Motor neuron (in vitro differentiated cells): ENCODE results near the gene BCAS3. TPM values are rescaled to one million over a fixed set of nuclear protein-coding genes. Genes with fewer than 3 reads are reported as not detected.

ENCODE experiments used
- ATAC-seq, 8 experiments: fragments of 200-7000 bp; cut with Tn5 transposase; replicated peaks in 6 of 8; 2 replicates each; pipeline ENCODE4 v1.8.0; 2021; ENCODE audit warnings: mild to moderate bottlenecking in 8 of 8, moderate library complexity in 8 of 8
- H3K27ac ChIP-seq, 2 donors: fragments of 250-450 bp; sonication (Bioruptor Pico); 2 replicates each; pipeline ENCODE4 v1.9.0; 2021; ENCODE audit warnings: antibody characterized with exemption in 2 of 2, mild to moderate bottlenecking in 2 of 2, moderate library complexity in 1 of 2
- H3K4me1 ChIP-seq, 2 donors: fragments of 250-450 bp; sonication (Bioruptor Pico); replicated peaks in 1 of 2; 2 replicates each; pipeline ENCODE4 v1.6.1; 2021; ENCODE audit warnings: antibody characterized with exemption in 2 of 2, mild to moderate bottlenecking in 2 of 2, moderate library complexity in 1 of 2
- H3K4me3 ChIP-seq, 5 donors: fragments of 250-450 bp; sonication (Bioruptor Pico); 2 replicates each; pipeline ENCODE4 v1.9.0; 2021; ENCODE audit warnings: antibody characterized with exemption in 5 of 5, mild to moderate bottlenecking in 5 of 5, moderate library complexity in 4 of 5
- WGBS, 10 experiments: fragments of 450-650 bp; shearing (Covaris generic); methylation state at CpG; one replicate each; pipeline ENCODE4 v1.0.0; 2022; 5-methylcytosine and 5-hydroxymethylcytosine counted together
- in situ Hi-C, 9 experiments: fragments of 400-800 bp; cut with MboI; loops; one replicate each; pipeline ENCODE4 v1.15.0; 2021; ENCODE audit warnings: low sequenced_read_pairs in 9 of 9, low pct_unique_long_range_greater_than_20kb in 2 of 9; ENCODE audit not compliant: unreplicated experiment in 9 of 9
- total RNA-seq, 8 experiments: library from RNA; unstranded; fragments of 300-600 nt; gene quantifications; 2 replicates each; pipeline versions ENCODE4 v1.2.3 to v1.2.4, GENCODE V29; 2022

Gene BCAS3
- total RNA-seq, 8 experiments from 2014 or later, result 18.1 to 45.4 (median 26.8) TPM

DNA sequence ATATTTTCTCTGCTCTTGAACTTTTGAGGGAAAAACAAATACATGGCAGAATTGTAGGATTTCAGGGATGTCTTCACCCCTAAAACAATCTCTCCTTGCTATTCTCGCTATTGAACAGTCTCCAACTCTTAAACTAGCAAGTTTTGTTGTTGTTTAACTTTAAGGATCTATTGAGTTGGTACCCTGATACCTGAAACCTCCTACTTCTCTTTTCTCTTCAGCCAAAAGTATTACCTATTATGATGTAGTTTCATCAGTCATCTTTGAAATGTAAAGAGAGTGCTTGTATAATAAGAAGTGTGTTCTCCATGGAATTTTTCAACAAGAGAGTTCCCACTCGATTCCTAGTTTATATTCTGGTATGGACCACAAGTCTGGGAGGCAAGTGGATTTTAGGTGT, 510.4 kb downstream of the BCAS3 start:
- Histone ChIP-seq H3K4me3 (no peak overlapping the region), H3K27ac (no peak overlapping the region), H3K4me1 (peaks cover 0 to 3% of the 10 kb centered on the region in 2 donors)
- ATAC-seq, result no peak
- in situ Hi-C loops, result no loop called here
- 60 to 100% (median 74%) methylated on average over 1 to 2 of the region's 2 CpGs for WGBS, 10 experiments

- Histone ChIP-seq H3K27ac (no peak overlapping the region), H3K4me1 (peaks cover 0 to 3% of the 10 kb centered on the region in 2 donors), H3K4me3 (no peak overlapping the region)
- 83 to 100% (median 96%) methylated on average over 2 to 4 of the region's 4 CpGs; no CpG with 5 or more reads in 5 of the 10 experiments for WGBS, 10 experiments
- ATAC-seq, result no peak
- in situ Hi-C loops, result no loop called here
These were observed 512.3 kb downstream of the BCAS3 start for GRCh38 chr17:61189968-61190367.

DNA sequence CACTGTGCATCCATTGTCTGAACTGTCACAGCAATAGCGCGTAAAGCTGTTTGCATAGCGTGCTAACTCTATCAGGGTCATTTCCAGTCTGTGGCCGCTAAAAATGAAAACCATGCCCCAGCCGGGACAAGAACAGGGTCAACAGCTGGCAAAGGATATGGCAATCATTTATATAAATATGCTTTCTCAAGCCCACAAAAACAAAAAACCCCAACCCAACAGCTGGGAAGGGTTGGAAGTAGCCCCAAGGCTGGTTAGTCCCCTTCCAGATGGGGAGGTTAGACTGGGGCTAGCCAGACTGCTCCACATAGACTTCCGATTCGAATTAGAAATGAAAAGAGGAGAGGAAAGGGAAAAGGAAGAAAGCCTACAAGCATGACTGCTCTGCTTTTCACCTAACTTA, 518.7 kb downstream of the BCAS3 start:
- no peak for ATAC-seq
- Histone ChIP-seq H3K27ac (no peak overlapping the region), H3K4me1 (no peaks in the 10 kb centered on the region), H3K4me3 (no peak overlapping the region)
- WGBS, 10 experiments, result 20 to 94% (median 80%) methylated on average over 1 to 6 of the region's 7 CpGs; no CpG with 5 or more reads in 1 of the 10 experiments
- in situ Hi-C loops, result no loop called here

GRCh38 chr17:61196799-61197198, 519.1 kb downstream of the BCAS3 start:
- Histone ChIP-seq H3K4me3 (no peak overlapping the region), H3K4me1 (no peaks in the 10 kb centered on the region), H3K27ac (no peak overlapping the region)
- ATAC-seq, result no peak
- in situ Hi-C loops, result no loop called here
- WGBS, 10 experiments, result 0 to 100% (median 90%) methylated on average over 1 to 3 of the region's 3 CpGs; no CpG with 5 or more reads in 1 of the 10 experiments

- H3K27ac ChIP-seq, result no peak overlapping the region
- WGBS, 10 experiments, result 70 to 100% (median 93%) methylated on average over 1 to 4 of the region's 4 CpGs
- peaks cover 3 to 10% of the 10 kb centered on the region in 2 donors for H3K4me1 ChIP-seq
- H3K4me3 ChIP-seq, result no peak overlapping the region
- no peak for ATAC-seq
- in situ Hi-C loops, result no loop called here
These were observed 522.0 kb downstream of the BCAS3 start for GRCh38 chr17:61199431-61200338.

DNA sequence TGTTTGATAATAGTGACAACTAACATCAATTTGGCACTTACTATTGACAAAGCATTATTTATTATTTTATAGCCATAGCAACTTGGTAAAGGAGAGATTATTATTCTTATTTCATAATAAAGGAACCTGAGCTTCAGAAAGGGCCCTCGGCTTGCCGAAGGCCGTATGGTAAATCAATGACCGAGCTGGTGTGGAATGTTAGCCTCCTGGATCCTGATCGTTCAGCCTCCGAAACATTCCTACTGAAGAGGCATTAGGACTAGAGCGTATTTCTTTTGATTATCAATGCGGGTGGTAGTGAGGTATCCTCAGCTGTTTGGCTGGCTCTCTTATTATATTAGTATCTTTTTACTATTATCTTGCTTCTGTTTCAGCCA, 522.7 kb downstream of the BCAS3 start:
- no peak for ATAC-seq
- 75 to 94% (median 89%) methylated on average over 2 to 8 of the region's 8 CpGs; no CpG with 5 or more reads in 1 of the 10 experiments for WGBS, 10 experiments
- in situ Hi-C loops, result no loop called here
- Histone ChIP-seq H3K4me1 (peaks cover 3 to 10% of the 10 kb centered on the region in 2 donors), H3K27ac (no peak overlapping the region), H3K4me3 (no peak overlapping the region)

- ATAC-seq, result no peak
- Histone ChIP-seq H3K27ac (no peak overlapping the region), H3K4me3 (no peak overlapping the region), H3K4me1 (peaks cover 3 to 10% of the 10 kb centered on the region in 2 donors)
- in situ Hi-C loops, result no loop called here
- 14 to 100% (median 80%) methylated on average over 1 to 3 of the region's 3 CpGs; no CpG with 5 or more reads in 3 of the 10 experiments for WGBS, 10 experiments
These were observed 523.6 kb downstream of the BCAS3 start for GRCh38 chr17:61201211-61201610.

GRCh38 chr17:61202564-61202963, 524.9 kb downstream of the BCAS3 start:
- ATAC-seq, result no peak
- 65 to 100% (median 87%) methylated on average over 1 to 2 of the region's 2 CpGs; no CpG with 5 or more reads in 1 of the 10 experiments for WGBS, 10 experiments
- H3K27ac ChIP-seq, result no peak overlapping the region

DNA sequence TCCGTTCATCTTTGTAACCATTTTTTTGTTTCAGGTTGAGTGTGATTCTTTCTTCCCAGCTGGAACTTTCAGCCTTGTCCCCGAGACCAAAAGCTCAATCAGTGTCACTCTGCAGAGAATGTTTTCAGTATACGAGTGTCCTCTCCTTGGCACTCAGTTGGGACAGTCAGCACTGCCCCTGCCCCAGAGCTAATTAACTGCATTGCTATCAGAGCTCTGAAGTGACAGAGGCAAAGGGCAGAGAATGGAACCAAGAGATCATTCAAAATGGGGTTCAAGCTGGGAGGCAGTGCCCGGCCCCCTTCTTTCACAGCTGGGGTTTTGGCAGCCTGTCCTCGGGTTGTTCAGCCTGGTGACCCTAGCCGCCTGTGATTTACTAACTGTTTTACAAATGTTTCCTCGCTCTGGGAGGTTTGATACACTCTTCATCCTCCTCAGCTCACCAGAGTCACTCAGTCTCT, 526.0 kb downstream of the BCAS3 start:
- WGBS, 10 experiments, result 7 to 91% (median 28%) methylated on average over 2 to 6 of the region's 7 CpGs
- H3K4me1 ChIP-seq, result peaks cover 10 to 17% of the 10 kb centered on the region in 2 donors
- H3K4me3 ChIP-seq, result no peak overlapping the region
- in situ Hi-C loops, result no loop called here
- ATAC-seq, result peak in 4 of 8 experiments; percentile 19 to 60 (median 49)
- H3K27ac ChIP-seq, result peak overlapping the region in 1 of 2 donors; percentile 44

More at GRCh38 chr17:61202564-61202963, 524.9 kb downstream of the BCAS3 start:
- H3K4me3 ChIP-seq, result no peak overlapping the region
- H3K4me1 ChIP-seq, result peaks cover 3 to 10% of the 10 kb centered on the region in 2 donors
- in situ Hi-C loops, result no loop called here

GRCh38 chr17:61204456-61204855, 526.8 kb downstream of the BCAS3 start:
- WGBS, 10 experiments, result 52 to 100% (median 85%) methylated on average over 2 to 5 of the region's 5 CpGs; no CpG with 5 or more reads in 1 of the 10 experiments
- no peak overlapping the region for H3K4me3 ChIP-seq
- in situ Hi-C loops, result no loop called here
- peaks cover 18 to 22% of the 10 kb centered on the region in 2 donors for H3K4me1 ChIP-seq
- H3K27ac ChIP-seq, result no peak overlapping the region
- ATAC-seq, result no peak

DNA sequence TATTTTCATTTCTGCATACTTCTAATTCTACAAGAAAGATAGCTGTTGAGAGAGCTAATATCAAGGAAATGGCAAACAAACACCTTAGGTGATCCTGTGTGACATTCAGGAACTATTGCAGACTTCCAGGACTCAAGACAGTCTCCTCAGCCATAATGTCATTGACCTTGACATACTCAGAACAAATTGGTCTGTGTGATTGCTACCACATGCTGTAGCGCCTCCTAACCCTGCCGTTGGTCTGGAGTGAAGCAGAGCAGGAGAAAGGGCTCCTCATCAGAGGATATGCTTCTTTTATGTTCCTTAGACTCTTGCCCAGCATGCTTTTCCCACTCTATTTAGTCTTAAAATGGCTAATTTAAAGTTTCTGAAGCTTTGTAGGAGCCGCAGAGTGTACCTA, 527.8 kb downstream of the BCAS3 start:
- no peak for ATAC-seq
- 53 to 100% (median 76%) methylated on average over 1 to 3 of the region's 3 CpGs; no CpG with 5 or more reads in 2 of the 10 experiments for WGBS, 10 experiments
- Histone ChIP-seq H3K27ac (no peak overlapping the region), H3K4me1 (peaks cover 27 to 31% of the 10 kb centered on the region in 2 donors), H3K4me3 (no peak overlapping the region)
- in situ Hi-C loops, result no loop called here

- Histone ChIP-seq H3K4me3 (no peak overlapping the region), H3K27ac (no peak overlapping the region), H3K4me1 (peaks cover 29 to 35% of the 10 kb centered on the region in 2 donors)
- ATAC-seq, result peak in 5 of 8 experiments; percentile 30 to 57 (median 38)
- in situ Hi-C loops, result no loop called here
- WGBS, 10 experiments, result 56 to 100% (median 88%) methylated on average over 1 to 4 of the region's 4 CpGs; no CpG with 5 or more reads in 1 of the 10 experiments
These were observed 528.3 kb downstream of the BCAS3 start for GRCh38 chr17:61205931-61206330.

DNA sequence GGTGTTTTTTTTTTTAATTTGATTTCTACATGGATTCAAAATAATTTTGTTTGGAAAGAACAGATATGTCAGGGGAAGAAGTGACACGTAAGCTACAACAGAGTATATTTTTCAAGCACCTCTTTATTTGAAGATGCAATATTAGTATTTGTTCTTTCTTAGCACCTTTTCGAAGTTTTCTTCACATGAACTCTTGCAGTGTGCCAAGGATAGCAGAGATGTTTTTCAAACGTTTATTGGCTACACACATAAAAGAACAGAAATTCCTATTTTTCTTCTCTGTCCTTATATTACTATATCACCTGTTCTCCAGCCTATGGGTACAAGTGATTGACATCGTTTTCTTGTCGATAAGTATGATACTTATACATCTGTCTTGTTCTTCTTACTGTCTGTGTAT, 529.3 kb downstream of the BCAS3 start:
- in situ Hi-C loops, result no loop called here
- ATAC-seq, result no peak
- Histone ChIP-seq H3K4me3 (no peak overlapping the region), H3K27ac (no peak overlapping the region), H3K4me1 (peaks cover 36 to 40% of the 10 kb centered on the region in 2 donors)
- WGBS, 10 experiments, result 69 to 100% (median 88%) methylated on average over 2 to 5 of the region's 5 CpGs; no CpG with 5 or more reads in 1 of the 10 experiments
